ENCODE data around the gene S100A12. TPM values are rescaled to one million over a fixed set of nuclear protein-coding genes. Genes with fewer than 3 reads are reported as not detected.

The S100A12 gene
- total RNA-seq, 2 experiments from 2014 or later: not detected

DNA sequence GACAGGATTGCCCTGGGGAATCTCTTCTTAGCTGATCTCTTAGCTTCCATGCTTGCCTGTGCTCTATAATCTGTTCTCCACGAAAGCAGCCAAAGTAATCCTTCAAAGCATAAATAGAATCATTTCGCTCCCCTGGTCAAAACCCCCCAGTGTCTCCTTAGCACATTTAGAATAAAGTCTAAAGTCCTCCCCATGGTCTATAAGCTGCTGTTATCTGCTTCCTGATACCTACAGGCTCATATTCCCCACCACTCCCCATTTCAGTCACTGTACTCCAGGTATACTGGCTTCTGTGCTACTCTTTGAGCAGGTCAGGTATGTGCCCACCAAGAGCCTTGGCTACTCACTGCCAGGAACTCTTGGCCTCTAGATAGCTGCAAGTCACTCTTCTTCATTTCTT lies 2.9 kb downstream of the S100A12 start:
- ChIA-PET CTCF (no interaction called here), POLR2A (no interaction called here)

DNA sequence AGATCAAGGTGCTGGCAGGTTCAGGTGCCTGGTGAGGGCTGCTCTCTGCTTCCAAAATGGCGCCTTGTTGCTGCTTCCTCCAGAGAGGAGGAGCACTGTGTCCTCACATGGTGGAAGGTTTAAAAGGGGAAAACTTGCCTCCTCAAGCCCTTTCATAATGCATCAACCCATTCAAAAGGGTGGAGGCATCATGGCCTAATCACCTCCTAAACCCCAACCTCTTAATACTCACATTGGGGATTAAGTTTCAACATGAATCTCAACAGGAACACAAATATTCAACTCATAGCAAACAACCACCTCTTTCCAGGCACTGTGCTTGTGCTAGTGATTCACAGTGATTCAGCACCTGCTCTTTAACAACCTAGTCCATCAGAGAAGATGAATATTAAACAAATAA lies 4.2 kb downstream of the S100A12 start:
- ChIA-PET CTCF (no interaction called here), POLR2A (no interaction called here)

DNA sequence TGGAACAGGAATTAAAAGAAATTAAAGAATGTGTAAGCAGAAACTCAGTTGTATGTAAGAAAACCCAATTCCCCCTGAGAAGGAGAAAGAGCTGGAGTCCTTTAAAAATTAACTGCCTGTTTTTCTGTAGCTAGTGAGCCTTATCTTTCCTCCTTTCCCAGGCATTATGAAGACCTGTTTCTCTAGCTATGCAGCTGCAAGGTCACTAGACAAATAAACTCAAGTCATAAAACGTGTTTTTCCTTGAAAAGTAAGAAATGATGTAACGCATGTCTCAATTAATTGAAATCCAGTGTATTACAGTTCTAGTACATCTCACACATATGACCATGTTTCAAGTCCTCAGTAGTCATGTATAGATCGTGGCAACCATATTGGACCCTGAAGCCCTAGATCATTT lies 5.3 kb downstream of the S100A12 start:
- ChIA-PET CTCF (no interaction called here), POLR2A (no interaction called here)

DNA sequence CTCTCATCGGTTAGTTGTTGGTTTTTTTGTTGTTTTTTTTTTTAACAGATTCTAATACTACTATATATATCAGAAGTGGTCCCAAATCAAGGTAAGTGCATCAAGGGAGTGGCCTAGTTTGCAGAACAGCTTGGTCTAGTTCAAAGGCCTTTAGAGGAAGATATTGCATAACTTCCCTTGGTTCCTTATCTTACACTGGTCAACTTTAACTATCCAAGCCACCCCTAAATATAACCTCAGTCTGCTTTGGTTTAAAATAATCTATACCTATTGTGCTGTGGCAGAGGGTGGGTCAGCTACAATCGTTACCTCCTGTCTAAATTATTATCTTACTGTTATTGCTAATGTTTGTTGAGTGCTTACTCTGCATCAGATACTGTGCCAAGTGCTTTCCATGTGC lies 6.9 kb downstream of the S100A12 start:
- ChIA-PET CTCF (no interaction called here), POLR2A (no interaction called here)

DNA sequence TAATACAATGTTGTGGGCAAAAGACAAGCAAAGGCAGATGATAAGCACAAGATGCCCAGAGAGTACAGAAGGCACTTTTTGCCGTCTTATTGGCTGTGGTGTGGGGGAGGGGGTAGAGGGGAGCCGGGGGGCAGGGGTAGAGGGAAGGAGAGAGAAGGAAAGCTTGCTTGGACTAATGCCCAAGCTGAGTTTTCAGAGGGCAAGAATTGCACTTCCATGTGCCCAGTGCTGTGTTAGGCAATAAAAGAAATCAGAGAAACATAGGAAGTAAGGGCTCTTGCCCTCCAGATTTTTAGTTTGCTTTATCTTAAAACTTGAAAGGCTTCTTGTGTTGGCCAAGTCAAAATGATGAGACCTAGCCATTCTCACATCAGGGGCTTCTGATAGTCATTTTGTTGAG lies 8.3 kb downstream of the S100A12 start:
- POLR2A ChIA-PET: no interaction called here
- CTCF ChIA-PET: no interaction called here

DNA sequence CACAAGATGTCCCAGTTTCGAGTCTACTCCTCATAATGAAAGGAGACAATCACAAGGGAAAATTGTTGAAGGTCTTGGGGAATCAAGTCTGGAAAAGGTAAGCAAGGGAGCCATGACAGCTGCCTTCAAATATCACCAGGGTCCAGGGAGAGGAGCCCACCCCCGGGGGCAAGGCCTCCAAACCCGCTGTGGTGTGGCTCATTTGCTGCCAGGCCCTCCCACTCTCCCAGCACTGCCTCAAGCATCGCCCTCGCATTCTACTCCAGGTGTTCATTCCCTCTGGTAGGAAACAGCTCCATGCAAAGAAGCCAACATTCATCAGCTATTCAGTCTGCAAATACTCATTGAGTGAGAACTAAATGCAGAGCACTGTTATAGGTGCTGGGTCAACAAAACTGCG lies 9.2 kb downstream of the S100A12 start:
- POLR2A ChIA-PET: no interaction called here

DNA sequence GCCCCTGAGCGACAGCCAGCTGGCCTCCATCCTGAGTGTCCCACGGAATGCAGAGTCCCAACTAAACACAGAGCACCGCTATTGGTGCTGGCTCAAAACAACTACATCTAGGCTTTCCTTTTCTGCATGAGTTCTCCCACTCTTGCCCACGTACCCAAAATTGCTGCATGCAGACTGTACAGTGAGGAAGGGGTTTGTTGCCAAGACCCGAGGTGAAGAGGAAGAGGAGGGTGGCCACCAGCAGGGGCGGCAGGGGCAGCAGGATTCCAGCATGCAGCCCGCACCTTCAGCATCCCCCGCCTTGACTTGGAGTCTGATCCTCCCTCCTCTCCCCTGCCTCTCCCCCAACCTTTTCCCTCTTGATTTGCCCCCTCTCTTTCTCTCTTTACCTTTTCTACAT lies 9.7 kb downstream of the S100A12 start:
- POLR2A ChIA-PET: no interaction called here
- CTCF ChIA-PET: no interaction called here

More for the DNA sequence above, 9.2 kb downstream of the S100A12 start:
- CTCF ChIA-PET: no interaction called here

DNA sequence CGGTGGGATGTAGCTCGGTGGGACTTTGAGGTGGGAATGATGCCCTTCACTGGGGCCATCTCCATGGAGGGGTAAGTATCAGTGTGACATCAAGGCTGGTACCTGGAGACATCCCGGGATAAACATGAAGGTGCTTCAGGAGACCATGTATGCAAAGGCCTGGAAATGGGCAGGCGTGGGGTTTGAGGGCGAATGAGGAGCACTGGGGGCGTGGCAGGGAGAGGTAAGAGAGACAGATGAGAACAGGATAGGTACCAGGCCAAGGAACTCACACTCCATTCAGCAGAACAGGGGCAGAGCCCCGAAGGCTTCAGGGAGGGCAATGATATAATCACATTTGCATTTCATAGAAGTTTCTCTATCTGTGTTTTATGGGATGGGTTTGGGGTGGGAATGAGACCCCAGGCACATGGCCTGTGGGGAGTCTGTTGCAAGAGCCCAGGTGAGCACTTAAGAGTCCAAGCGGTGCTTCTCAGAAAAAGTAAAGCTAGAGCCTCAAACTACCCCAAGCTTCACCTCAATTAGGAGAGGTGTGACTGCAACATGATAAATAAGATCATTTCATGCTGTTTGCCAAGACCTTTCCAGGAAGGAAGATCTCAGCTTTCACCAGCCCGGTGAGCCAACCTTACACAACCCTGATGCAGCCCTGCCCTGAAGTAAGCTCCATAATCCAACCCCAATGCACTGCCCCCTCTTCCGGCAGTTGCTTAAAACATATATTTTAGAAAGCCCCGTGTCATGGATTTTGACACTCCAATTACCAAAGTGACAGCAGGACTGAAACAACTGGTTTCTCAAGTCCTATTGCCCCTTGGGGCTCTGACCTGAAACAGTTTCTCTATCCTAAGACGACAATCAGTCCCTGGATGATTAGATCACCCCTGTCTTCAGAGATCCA lies 10.4 kb downstream of the S100A12 start:
- POLR2A ChIA-PET: no interaction called here

DNA sequence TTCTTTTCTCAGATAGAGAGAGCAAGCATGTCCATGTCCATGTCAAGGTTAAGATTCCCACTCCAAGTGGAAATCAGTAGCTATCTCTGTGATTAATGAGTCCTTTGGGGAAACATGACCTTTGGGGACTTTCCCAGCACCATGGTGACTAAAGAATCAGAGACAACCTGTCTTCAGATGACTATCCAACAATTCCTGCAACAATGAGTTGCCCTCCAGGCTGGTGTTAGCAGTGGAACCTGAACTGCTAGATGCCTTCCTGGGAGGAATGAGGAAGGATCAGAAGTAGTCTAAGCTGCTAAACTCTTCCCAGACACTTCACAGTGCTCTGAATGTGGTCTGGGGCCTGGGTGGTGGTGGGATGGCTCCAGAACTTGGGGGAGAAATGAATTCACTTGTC lies 11.3 kb downstream of the S100A12 start:
- POLR2A ChIA-PET: no interaction called here
- CTCF ChIA-PET: interaction anchor here (1.4 kb wide), 1 partner anchor 11 kb away, joined by 4 read pairs; no protein-coding TSS in a partner anchor

More for the DNA sequence above, 10.4 kb downstream of the S100A12 start:
- CTCF ChIA-PET: interaction anchor here (1.4 kb wide), 1 partner anchor 12 kb away, joined by 4 read pairs; no protein-coding TSS in a partner anchor

DNA sequence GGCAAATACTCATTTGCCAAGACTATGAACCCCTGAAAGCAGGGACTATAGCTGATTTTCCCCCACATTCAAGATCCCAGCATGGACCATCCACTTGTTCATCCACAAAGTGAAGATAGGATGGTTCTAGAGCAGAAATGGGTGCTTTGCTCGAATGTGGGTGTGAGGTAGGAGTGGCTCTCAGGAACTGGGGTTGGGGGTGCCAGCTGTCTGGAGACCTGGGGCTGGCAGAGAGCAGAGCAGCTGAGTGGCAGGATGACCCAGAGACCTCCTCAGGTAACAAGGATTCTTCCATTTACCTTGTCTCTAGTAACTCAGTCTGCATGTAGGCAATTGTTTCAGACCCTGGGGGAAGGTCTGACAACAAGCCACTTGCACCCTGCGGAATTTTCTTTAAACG lies 11.8 kb downstream of the S100A12 start:
- POLR2A ChIA-PET: no interaction called here
- CTCF ChIA-PET: no interaction called here

DNA sequence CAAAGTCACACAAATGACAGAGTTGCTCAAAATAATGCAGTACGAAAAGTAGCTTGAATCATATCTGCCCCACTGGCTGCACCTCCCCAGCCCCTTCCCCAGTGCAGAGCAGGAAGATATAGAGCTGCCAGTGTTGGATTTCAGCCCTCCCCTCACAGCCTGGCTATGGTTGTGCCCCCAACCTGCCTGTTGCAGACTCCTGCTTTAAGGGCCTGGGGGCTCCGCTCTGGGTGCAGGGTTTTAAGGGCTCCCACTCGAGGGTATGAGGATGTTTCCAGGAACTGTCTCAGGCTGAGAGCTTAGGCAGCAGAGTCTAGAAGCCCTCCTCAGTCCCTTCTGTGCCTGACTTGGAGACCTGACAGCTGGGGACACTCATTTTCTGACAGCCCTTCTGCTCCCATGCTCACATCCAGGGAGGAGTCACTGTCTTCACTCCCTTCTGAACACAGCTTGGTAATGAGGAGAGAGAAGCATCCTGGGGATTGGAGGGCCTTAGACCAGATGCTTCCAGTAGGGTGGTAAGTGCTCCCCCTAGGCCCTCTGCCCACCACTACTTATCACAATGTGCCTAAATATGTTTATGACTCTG lies 13.1 kb downstream of the S100A12 start:
- ChIA-PET CTCF (interaction anchor here (1.2 kb wide), 2 partner anchors 9 to 133 kb away, joined by 3 to 4 read pairs; no protein-coding TSS in a partner anchor), POLR2A (no interaction called here)

DNA sequence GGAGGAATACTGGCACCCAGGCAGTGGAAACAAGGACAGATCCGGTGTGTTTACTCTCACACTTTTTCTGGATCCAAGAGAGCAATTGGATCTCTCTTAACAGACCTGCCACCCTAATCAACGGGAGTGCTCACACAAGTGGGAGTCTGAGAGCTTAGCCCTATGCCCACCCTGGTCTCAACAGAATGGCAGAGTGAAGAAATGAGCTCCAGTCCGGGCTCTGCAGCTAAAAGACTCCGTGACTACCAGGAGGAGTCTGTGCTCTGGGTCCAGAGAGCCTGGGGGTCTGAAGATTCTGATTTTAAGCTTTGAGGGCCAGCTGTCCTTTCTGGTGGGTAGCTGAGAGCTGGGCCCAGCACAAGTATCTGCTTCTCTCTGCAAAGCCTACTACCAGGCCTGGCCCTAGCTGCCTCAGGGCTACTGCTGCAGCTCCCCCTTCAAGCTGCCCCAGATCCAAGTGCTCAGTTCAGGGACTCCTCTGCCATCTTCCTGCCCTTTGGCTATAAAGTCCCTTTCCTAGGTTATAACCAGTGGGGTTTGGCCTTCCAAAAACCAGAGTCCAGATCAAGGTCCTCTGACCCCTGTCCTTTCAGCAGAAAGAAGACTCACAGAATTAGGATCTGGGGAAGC lies 13.8 kb downstream of the S100A12 start:
- POLR2A ChIA-PET: no interaction called here
- CTCF ChIA-PET: interaction anchor here (1.2 kb wide), 2 partner anchors 8 to 133 kb away, joined by 3 to 4 read pairs; no protein-coding TSS in a partner anchor

DNA sequence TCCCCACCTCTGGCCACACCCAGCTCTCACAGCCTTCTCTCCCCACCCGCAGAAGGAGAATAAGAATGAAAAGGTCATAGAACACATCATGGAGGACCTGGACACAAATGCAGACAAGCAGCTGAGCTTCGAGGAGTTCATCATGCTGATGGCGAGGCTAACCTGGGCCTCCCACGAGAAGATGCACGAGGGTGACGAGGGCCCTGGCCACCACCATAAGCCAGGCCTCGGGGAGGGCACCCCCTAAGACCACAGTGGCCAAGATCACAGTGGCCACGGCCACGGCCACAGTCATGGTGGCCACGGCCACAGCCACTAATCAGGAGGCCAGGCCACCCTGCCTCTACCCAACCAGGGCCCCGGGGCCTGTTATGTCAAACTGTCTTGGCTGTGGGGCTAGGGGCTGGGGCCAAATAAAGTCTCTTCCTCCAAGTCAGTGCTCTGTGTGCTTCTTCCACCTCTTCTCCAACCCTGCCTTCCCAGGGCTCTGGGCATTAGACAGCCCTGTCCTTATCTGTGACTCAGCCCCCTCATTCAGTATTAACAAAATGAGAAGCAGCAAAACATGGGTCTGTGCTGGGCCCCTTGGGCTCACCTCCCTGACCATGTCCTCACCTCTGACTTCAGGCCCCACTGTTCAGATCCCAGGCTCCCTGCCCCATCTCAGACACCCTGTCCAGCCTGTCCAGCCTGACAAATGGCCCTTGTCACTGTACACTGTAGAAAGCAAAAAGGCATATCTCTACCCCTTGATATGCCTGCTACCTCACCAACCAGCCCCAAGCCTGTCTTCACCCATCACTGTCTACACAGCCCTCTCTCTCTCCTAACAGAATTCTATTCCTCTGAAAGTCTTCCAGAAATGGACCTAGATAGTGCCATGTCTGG lies 14.6 kb downstream of the S100A12 start:
- POLR2A ChIA-PET: no interaction called here
- CTCF ChIA-PET: interaction anchor here (1.2 kb wide), 1 partner anchor 134 kb away, joined by 3 read pairs; no protein-coding TSS in a partner anchor

DNA sequence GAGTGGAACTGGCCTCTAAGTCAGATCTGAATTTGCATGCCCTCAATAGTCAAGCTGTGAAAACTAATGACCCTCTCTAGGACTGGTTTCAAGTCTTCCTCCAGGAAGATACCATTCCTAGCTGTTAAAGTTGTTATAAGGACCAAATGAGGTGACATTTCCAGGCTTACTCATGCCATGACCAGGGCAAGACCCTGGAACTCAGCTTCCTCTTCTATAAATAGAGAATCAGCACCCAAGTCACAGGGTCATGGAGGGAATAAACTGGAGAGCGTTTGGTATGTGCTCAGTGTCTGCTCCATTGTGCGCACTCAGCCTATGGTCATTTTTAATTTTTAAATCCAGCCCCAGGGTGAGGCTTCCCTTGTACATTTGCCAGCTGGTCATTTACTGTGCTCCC lies 15.2 kb downstream of the S100A12 start:
- ChIA-PET POLR2A (no interaction called here), CTCF (no interaction called here)

DNA sequence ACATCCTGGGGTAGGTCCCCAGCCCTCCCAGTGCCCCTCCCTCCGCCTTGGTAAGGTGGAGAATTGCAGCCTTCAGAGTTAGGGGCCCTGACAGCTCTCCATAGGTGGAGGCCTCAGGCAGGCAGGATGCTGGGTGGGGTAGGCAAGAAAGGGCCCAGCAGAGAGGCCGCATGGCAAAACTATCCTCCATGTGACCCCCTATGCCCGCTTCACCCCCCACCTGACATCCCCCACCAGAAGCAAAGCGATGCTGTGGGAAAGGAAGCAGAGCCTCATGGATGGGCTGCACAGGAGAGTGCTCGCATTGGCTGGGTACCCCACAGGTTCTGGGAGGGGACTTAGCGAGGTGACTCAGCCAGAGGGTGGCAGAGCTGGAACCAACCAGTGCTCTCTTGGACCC lies 16.2 kb downstream of the S100A12 start:
- ChIA-PET CTCF (no interaction called here), POLR2A (no interaction called here)

DNA sequence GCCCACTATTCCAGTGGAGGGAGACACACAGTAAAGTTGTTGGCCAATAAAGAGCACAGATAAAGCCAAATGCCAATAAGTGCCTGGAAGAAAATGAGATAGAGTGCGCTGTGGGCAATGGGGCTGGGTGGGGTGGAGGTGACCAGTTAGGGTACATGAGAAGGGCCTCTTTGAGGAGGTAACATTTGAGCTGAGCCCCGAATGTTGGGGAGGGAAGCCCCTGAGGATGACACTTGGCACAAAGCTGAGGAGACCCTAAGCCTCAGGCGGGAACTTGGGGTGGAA lies 16.8 kb downstream of the S100A12 start:
- CTCF ChIA-PET: interaction anchor here (2.2 kb wide), 1 partner anchor 136 kb away, joined by 8 read pairs; no protein-coding TSS in a partner anchor
- POLR2A ChIA-PET: no interaction called here

DNA sequence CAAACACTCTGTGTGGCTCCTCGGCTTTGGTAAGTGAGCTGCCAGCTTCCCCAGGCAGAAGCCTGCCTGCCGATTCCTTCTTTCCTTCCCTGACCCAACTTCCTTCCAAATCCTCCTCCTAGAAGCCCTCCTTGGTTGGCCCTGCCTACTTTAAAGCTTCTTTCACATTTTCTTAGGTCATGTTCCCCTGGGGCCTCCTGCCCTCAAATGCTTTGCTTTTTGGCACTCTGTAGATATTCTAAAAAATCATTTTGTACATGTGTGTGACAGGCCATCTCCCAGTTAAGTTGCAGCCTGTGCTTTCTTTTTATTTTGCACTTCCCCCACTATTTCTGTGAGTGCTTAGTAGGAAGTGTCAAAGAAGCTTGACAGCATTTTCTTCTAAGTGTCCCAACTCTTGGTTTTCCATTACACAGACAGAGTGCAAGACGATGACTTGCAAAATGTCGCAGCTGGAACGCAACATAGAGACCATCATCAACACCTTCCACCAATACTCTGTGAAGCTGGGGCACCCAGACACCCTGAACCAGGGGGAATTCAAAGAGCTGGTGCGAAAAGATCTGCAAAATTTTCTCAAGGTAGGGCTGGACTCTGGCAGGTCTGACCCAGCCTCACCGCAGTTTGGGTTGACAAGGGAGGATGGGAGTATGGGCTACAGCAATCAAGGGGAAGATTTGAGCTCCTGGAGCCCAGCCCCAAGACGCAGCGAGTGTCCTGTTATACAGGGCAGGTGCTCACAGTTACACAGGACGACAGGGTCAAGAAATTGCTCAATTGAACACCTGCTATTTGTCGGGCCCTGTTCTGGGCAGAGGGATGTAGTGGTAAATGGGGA lies 17.3 kb downstream of the S100A12 start, which contains the start of gene S100A9:
Gene S100A9 (plus strand): TSS at position 2 of the 838 bp plus-strand sequence. CDS start 430 bp downstream, at position 432.
- ChIA-PET CTCF (interaction anchor here (1.1 to 2.2 kb wide), 2 partner anchors 14 to 137 kb away, joined by 3 to 8 read pairs; no protein-coding TSS in a partner anchor), POLR2A (no interaction called here)

DNA sequence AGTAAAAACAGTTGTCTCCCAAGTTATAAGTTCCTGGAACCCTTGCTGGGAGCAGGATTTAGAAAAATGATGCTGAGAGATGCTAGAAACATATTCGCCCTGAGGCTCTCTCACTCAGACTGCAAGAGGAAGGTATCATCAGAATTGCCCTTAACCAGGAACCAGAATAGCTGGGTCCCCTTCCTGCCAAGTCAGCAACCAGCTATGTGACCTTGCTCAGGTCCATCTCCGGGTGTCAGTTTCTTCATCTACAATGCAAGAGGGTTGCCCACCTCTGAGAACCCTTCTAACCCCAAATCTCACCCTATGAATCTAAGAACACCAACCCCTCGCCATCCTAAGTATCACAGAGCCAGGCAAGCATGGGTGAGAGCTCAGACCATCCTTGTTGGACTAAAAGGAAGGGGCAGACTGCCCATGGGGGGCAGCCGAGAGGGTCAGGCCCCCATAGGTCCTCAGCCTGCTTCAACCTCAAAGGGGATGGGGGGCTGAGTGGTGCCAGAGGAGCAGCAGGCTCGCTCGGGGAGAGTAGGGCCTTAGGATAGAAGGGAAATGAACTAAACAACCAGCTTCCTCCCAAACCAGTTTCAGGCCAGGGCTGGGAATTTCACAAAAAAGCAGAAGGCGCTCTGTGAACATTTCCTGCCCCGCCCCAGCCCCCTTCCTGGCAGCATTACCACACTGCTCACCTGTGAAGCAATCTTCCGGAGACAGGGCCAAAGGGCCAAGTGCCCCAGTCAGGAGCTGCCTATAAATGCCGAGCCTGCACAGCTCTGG lies 18.2 kb downstream of the S100A12 start:
- CTCF ChIA-PET: interaction anchor here (1.1 to 2.2 kb wide), 2 partner anchors 13 to 137 kb away, joined by 3 to 8 read pairs; no protein-coding TSS in a partner anchor

More for the DNA sequence above, 18.2 kb downstream of the S100A12 start:
- POLR2A ChIA-PET: no interaction called here
